Measurements from ENCODE around the gene UHRF2.

- TF ChIP-seq, protein P1, sequence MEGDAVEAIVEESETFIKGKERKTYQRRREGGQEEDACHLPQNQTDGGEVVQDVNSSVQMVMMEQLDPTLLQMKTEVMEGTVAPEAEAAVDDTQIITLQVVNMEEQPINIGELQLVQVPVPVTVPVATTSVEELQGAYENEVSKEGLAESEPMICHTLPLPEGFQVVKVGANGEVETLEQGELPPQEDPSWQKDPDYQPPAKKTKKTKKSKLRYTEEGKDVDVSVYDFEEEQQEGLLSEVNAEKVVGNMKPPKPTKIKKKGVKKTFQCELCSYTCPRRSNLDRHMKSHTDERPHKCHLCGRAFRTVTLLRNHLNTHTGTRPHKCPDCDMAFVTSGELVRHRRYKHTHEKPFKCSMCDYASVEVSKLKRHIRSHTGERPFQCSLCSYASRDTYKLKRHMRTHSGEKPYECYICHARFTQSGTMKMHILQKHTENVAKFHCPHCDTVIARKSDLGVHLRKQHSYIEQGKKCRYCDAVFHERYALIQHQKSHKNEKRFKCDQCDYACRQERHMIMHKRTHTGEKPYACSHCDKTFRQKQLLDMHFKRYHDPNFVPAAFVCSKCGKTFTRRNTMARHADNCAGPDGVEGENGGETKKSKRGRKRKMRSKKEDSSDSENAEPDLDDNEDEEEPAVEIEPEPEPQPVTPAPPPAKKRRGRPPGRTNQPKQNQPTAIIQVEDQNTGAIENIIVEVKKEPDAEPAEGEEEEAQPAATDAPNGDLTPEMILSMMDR (IDR thresholded peaks at IDR 0.05; ENCODE audit: low read depth, low read length): no peak
- no peak for TF ChIP-seq EZH2phosphoT487 (IDR thresholded peaks at IDR 0.05; ENCODE audit: low read depth)
Observed at GRCh38 chr9:6553866-6554265, 140.9 kb downstream of the UHRF2 start.
